ENCODE data around the gene SRCIN1. TPM values are rescaled to one million over a fixed set of nuclear protein-coding genes. Genes with fewer than 3 reads are reported as not detected.

The SRCIN1 gene
- polyA plus RNA-seq, 4 donors, result 0.45 to 9.6 (median 0.99) TPM

DNA sequence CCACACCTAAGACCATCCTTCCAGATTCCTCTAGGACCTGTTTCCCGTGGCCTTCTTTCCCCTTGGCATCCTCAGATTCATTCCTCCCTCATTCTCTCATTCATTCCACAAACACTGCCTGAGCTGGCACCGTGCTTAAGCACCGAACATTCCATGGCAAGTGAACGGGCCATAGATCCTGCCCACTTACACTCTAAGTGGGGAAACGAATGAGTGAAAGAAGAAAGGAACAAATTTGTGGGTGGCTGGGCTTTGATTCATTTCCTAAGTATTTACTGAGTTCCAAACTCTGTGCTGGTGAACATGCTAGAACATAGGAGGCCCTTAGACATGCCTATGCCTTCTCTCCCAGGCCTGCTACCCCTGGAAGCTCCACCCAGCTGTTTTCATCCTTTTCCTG lies 30.0 kb downstream of the SRCIN1 start:
- H3K36me3 ChIP-seq (ENCODE audit: control insufficient read depth in 3 of 3, insufficient read depth in 2 of 3, low read depth in 1 of 3, low read length in 3 of 3), result no peaks in the 10 kb centered on the region
- H3K4me1 ChIP-seq (ENCODE audit: control insufficient read depth in 3 of 3, insufficient read depth in 2 of 3, low read depth in 1 of 3, low read length in 2 of 3), result peaks cover 0 to 3% (median 0%) of the 10 kb centered on the region in 3 donors
- peaks cover 0 to 4% of the 10 kb centered on the region in 2 donors for H3K9me3 ChIP-seq (ENCODE audit: control insufficient read depth in 2 of 2, insufficient read depth in 1 of 2, low read depth in 1 of 2, low read length in 1 of 2)
- H3K4me3 ChIP-seq (ENCODE audit: low read depth in 1 of 3, low read length in 3 of 3), result no peak overlapping the region
- H3K27me3 ChIP-seq (ENCODE audit: control insufficient read depth in 3 of 3, insufficient read depth in 3 of 3, low read length in 3 of 3), result peaks cover 0 to 96% (median 70%) of the 10 kb centered on the region in 3 donors
- no peak for FAIRE-seq
- no peak for DNase-seq
- H3K27ac ChIP-seq (ENCODE audit: low read depth in 1 of 3, low read length in 2 of 3), result no peak overlapping the region
- 57 to 65% (median 62%) methylated on average over 5 of the region's 5 CpGs for WGBS, 3 donors

DNA sequence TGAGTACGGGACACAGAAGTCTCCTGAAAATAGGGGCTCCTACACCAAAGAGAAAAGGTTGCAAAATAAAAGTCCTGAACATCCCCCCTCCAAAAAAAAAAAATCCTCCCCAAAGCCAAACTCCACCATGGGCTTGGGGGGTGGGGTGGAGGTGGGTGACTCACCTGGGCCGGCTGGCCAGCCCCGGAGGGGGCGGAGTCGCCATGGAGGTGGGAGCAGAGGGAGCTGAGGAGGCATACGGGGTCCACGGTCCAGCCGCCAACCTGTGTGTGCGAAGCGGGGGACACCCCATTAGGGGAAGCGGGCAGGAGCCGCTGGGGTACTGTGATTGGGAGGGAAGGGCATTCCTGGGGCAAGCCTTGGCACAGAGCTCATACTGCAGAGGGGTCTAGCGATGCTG lies 31.0 kb downstream of the SRCIN1 start:
- DNase-seq (no peak), FAIRE-seq (no peak)
- no peaks in the 10 kb centered on the region for H3K36me3 ChIP-seq (ENCODE audit: control insufficient read depth in 3 of 3, insufficient read depth in 2 of 3, low read depth in 1 of 3, low read length in 3 of 3)
- H3K27me3 ChIP-seq (ENCODE audit: control insufficient read depth in 3 of 3, insufficient read depth in 3 of 3, low read length in 3 of 3), result peaks cover 0 to 96% (median 66%) of the 10 kb centered on the region in 3 donors
- peaks cover 0 to 3% (median 0%) of the 10 kb centered on the region in 3 donors for H3K4me1 ChIP-seq (ENCODE audit: control insufficient read depth in 3 of 3, insufficient read depth in 2 of 3, low read depth in 1 of 3, low read length in 2 of 3)
- no peak overlapping the region for H3K27ac ChIP-seq (ENCODE audit: low read depth in 1 of 3, low read length in 2 of 3)
- no peak overlapping the region for H3K4me3 ChIP-seq (ENCODE audit: low read depth in 1 of 3, low read length in 3 of 3)
- peaks cover 0 to 4% of the 10 kb centered on the region in 2 donors for H3K9me3 ChIP-seq (ENCODE audit: control insufficient read depth in 2 of 2, insufficient read depth in 1 of 2, low read depth in 1 of 2, low read length in 1 of 2)
- WGBS, 3 donors, result 51 to 77% (median 65%) methylated on average over 13 of the region's 13 CpGs

DNA sequence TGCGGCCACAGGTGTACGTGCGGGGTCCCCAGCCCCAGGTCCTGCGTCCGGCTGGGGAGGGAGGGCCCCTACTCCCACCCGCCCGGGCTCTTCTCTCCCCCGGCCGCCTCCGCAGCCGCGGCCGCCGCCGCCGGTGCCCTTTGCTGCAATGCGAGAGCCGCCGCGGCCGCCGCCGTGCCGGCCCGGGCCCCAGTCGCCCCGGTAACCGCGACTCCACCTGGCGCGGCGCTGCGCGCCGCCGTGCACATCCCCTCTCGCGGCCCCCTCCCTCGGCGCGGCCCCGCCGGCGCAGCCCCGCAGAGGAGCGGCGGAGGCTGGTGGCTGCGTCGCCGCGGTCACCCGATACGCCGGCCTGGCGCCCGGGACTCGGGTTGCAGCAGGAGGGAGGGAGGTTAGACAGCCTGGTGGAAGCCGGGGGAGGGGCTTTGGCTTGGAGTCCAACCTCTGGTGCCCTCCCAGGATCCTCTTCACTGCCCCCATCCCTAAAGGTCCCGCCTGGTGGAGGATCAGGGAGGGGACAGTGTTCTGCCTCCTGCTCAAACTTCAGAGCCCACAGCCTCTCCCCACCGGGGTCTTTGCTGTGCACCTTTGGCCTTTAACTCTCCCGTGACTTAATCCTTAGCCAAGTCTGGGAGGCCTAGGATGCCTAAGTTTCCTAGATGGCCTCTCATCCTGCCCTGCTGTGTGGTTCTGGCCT lies 32.9 kb downstream of the SRCIN1 start:
- peak in 1 of 2 donors; percentile 61 for DNase-seq
- Histone ChIP-seq H3K9me3 (ENCODE audit: control insufficient read depth in 2 of 2, insufficient read depth in 1 of 2, low read depth in 1 of 2, low read length in 1 of 2) (no peaks in the 10 kb centered on the region), H3K4me1 (ENCODE audit: control insufficient read depth in 3 of 3, insufficient read depth in 2 of 3, low read depth in 1 of 3, low read length in 2 of 3) (no peaks in the 10 kb centered on the region), H3K27ac (ENCODE audit: low read depth in 1 of 3, low read length in 2 of 3) (no peak overlapping the region), H3K36me3 (ENCODE audit: control insufficient read depth in 3 of 3, insufficient read depth in 2 of 3, low read depth in 1 of 3, low read length in 3 of 3) (no peaks in the 10 kb centered on the region), H3K27me3 (ENCODE audit: control insufficient read depth in 3 of 3, insufficient read depth in 3 of 3, low read length in 3 of 3) (peaks cover 0 to 91% (median 58%) of the 10 kb centered on the region in 3 donors), H3K4me3 (ENCODE audit: low read depth in 1 of 3, low read length in 3 of 3) (peak overlapping the region in 1 of 3 donors; percentile 37)
- 0 to 1% (median 1%) methylated on average over 28 to 61 of the region's 61 CpGs for WGBS, 3 donors
- FAIRE-seq, result no peak

DNA sequence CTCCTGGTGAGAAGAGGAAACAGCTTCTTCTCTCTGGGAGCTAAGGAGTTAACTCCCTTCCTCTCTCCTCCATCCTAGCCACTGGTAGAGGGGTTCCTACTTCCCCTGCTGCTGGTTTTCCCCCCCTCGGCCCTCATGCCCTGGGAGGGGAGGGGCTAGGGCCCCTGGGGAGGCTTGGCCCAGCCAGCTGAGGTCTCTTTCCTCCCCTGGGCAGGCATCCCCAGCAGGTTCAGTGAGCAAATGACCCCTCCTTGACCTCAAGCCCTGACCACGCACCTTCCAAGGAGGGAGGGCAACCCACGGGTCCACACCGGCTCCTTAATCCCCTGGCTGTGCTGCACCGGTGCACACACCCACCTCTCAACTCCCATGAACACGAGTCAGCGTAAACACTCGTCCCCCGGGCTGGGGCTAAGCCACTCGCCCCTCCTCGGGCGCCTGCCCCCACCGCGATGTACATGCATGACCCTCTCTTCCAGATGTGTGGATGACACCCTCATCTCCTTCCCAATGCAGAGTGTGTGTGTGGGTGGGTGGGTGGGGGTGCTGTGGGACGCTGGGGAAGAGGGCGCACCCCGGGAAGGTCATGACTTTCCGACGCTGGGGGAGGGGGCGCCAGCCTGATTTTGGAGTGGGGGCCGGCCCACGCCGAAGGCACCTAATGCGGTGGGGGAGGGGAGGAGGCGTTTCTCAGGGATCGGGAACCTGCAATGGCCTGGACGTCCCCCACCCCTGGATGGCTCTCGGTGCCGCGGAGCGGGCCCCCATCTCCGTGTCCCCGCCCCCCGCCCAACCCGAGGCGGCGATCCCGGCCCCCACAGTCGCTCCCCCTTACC lies 33.7 kb downstream of the SRCIN1 start:
- Histone ChIP-seq H3K27ac (ENCODE audit: low read depth in 1 of 3, low read length in 2 of 3) (no peak overlapping the region), H3K4me1 (ENCODE audit: control insufficient read depth in 3 of 3, insufficient read depth in 2 of 3, low read depth in 1 of 3, low read length in 2 of 3) (no peaks in the 10 kb centered on the region), H3K27me3 (ENCODE audit: control insufficient read depth in 3 of 3, insufficient read depth in 3 of 3, low read length in 3 of 3) (peaks cover 1 to 91% (median 56%) of the 10 kb centered on the region in 3 donors), H3K9me3 (ENCODE audit: control insufficient read depth in 2 of 2, insufficient read depth in 1 of 2, low read depth in 1 of 2, low read length in 1 of 2) (no peaks in the 10 kb centered on the region), H3K36me3 (ENCODE audit: control insufficient read depth in 3 of 3, insufficient read depth in 2 of 3, low read depth in 1 of 3, low read length in 3 of 3) (no peaks in the 10 kb centered on the region), H3K4me3 (ENCODE audit: low read depth in 1 of 3, low read length in 3 of 3) (peak overlapping the region in 1 of 3 donors; percentile 37)
- FAIRE-seq (no peak), DNase-seq (no peak)
- 5 to 9% (median 7%) methylated on average over 24 to 39 of the region's 39 CpGs for WGBS, 3 donors

DNA sequence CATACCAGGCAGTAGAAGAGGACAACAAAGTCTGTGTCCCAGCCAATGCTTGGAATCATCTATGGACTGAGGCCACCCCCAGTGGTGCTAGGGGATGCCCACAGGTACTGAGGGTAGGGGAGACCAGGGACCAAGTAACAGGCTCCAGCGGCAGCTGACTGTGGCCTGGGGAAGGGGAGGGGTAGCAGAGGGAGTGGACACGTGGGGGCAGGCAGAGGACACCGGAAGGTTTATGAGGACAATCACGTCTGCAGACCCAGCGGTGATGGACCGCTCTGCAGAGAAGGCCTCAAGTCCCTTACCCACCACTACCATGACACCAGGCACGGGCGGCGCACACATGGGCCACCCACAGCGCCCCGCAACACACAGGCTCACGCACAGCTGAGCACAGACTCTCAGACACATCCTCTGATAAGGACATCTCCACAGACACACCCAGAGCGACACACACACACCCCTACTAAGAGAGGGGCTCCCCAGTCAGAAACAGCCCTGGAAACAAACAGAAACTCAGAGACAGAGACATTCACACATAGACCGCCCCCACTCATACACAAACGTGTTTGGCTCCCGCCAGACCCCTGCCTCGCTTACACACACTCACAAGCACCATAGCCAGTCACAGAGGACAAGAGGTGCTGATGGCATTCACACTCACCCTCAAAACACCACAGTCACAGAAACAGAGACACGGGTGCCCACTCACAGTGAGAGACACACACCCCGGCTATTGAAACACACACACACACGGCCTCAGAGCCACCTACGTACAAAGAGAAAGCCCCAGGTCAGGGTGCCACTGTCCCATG lies 35.8 kb downstream of the SRCIN1 start:
- Histone ChIP-seq H3K27me3 (ENCODE audit: control insufficient read depth in 3 of 3, insufficient read depth in 3 of 3, low read length in 3 of 3) (peaks cover 3 to 90% (median 56%) of the 10 kb centered on the region in 3 donors), H3K27ac (ENCODE audit: low read depth in 1 of 3, low read length in 2 of 3) (no peak overlapping the region), H3K9me3 (ENCODE audit: control insufficient read depth in 2 of 2, insufficient read depth in 1 of 2, low read depth in 1 of 2, low read length in 1 of 2) (no peaks in the 10 kb centered on the region), H3K4me1 (ENCODE audit: control insufficient read depth in 3 of 3, insufficient read depth in 2 of 3, low read depth in 1 of 3, low read length in 2 of 3) (no peaks in the 10 kb centered on the region), H3K36me3 (ENCODE audit: control insufficient read depth in 3 of 3, insufficient read depth in 2 of 3, low read depth in 1 of 3, low read length in 3 of 3) (no peaks in the 10 kb centered on the region), H3K4me3 (ENCODE audit: low read depth in 1 of 3, low read length in 3 of 3) (no peak overlapping the region)
- FAIRE-seq, result no peak
- WGBS, 3 donors, result 72 to 77% (median 73%) methylated on average over 21 of the region's 21 CpGs
- DNase-seq, result no peak

DNA sequence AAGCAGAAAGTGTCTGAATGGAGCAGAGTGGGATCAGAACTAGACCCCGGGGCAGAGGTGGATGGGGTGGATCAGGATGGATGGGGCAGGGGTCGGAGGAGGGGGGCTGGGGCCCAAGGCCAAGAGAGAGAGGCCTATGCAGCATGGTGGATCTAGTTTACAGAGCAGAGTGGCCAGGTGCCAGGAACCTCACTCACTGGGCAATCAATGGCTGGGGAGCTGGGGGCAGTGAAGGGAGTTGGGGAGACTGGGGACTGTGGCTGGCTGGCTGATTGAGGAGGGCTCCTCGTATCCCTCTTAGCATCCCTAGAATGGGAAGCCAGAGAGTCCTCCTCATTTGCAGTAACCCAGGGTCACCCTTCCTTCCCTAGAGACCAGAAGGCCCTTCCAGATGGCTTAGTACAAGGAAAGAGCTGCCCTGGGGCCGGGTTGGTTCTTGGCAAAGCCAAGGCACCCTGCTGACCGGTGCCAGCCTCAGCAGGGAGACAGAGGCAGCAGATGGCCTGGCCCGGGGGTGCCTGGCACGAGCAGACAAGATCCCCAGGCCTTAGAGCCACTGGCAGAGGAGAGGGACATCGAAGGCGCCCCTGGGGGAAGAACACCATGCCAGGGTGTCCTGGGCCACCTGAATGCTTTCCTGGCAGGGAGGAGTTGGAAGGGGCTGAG lies 36.8 kb downstream of the SRCIN1 start:
- Histone ChIP-seq H3K4me1 (ENCODE audit: control insufficient read depth in 3 of 3, insufficient read depth in 2 of 3, low read depth in 1 of 3, low read length in 2 of 3) (no peaks in the 10 kb centered on the region), H3K36me3 (ENCODE audit: control insufficient read depth in 3 of 3, insufficient read depth in 2 of 3, low read depth in 1 of 3, low read length in 3 of 3) (no peaks in the 10 kb centered on the region), H3K27ac (ENCODE audit: low read depth in 1 of 3, low read length in 2 of 3) (no peak overlapping the region), H3K4me3 (ENCODE audit: low read depth in 1 of 3, low read length in 3 of 3) (no peak overlapping the region), H3K27me3 (ENCODE audit: control insufficient read depth in 3 of 3, insufficient read depth in 3 of 3, low read length in 3 of 3) (peaks cover 3 to 90% (median 59%) of the 10 kb centered on the region in 3 donors), H3K9me3 (ENCODE audit: control insufficient read depth in 2 of 2, insufficient read depth in 1 of 2, low read depth in 1 of 2, low read length in 1 of 2) (no peaks in the 10 kb centered on the region)
- no peak for DNase-seq
- WGBS, 3 donors, result 69 to 86% (median 78%) methylated on average over 9 of the region's 9 CpGs
- no peak for FAIRE-seq

DNA sequence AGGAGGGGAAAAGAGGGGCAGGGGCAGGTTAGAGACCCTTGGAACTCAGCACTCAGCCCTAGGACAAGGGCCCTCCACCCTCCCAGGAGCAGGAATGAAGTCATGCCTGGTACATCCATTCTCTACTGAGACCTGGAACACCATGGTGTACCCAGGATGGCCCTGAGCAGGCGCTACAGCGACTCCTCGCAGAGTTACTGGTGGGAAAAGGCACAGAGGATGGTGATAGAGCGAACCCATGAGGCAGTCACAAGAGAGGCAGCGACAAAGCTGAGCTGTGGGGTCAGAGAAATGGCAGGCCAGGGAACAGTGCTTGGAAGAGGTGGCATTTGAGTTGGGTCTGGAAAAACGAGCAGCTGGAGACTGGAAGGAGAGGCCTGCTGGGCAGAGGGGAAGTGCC lies 37.5 kb downstream of the SRCIN1 start:
- DNase-seq, result no peak

More for the DNA sequence above, 37.5 kb downstream of the SRCIN1 start:
- Histone ChIP-seq H3K27me3 (ENCODE audit: control insufficient read depth in 3 of 3, insufficient read depth in 3 of 3, low read length in 3 of 3) (peaks cover 6 to 90% (median 61%) of the 10 kb centered on the region in 3 donors), H3K9me3 (ENCODE audit: control insufficient read depth in 2 of 2, insufficient read depth in 1 of 2, low read depth in 1 of 2, low read length in 1 of 2) (no peaks in the 10 kb centered on the region), H3K27ac (ENCODE audit: low read depth in 1 of 3, low read length in 2 of 3) (no peak overlapping the region), H3K36me3 (ENCODE audit: control insufficient read depth in 3 of 3, insufficient read depth in 2 of 3, low read depth in 1 of 3, low read length in 3 of 3) (no peaks in the 10 kb centered on the region), H3K4me3 (ENCODE audit: low read depth in 1 of 3, low read length in 3 of 3) (no peak overlapping the region), H3K4me1 (ENCODE audit: control insufficient read depth in 3 of 3, insufficient read depth in 2 of 3, low read depth in 1 of 3, low read length in 2 of 3) (no peaks in the 10 kb centered on the region)
- no peak for FAIRE-seq
- WGBS, 3 donors, result 74 to 83% (median 79%) methylated on average over 6 of the region's 6 CpGs
